ENCODE data around the gene SCN2A. TPM values are rescaled to one million over a fixed set of nuclear protein-coding genes. Genes with fewer than 3 reads are reported as not detected.

SCN2A gene
- total and polyA plus RNA-seq, 9 of the 15 experiments (the other 6 are each of a cell fraction or from before 2014, with no cell fraction given), result 0.08 to 0.69 (median 0.31) TPM; not detected in 1

- TF ChIP-seq ZNF644 (tag; IDR thresholded peaks at IDR 0.05; ENCODE audit: low read depth), result no peak
- TF ChIP-seq HNRNPLL (IDR thresholded peaks at IDR 0.05; ENCODE audit: low read depth, low read length, poor library complexity, severe bottlenecking), result no peak
- TF ChIP-seq ESRRB (CRISPR knock-in tag; IDR thresholded peaks at IDR 0.05; ENCODE audit: borderline replicate concordance), result no peak
- TF ChIP-seq ZC3H8 (IDR thresholded peaks at IDR 0.05), result no peak
- no peak for TF ChIP-seq TBL1XR1 (IDR thresholded peaks at IDR 0.05; ENCODE audit: low read length in 2 of 2)
- TF ChIP-seq ZBTB40 (IDR thresholded peaks at IDR 0.05), result no peak
- TF ChIP-seq ZBTB40 (CRISPR knock-in tag; IDR thresholded peaks at IDR 0.05), result no peak
- no peak for TF ChIP-seq TEAD1 (CRISPR knock-in tag; IDR thresholded peaks at IDR 0.05)
- no peak for TF ChIP-seq DDX20 (tag; IDR thresholded peaks at IDR 0.05; ENCODE audit: low read depth)
- no peak for TF ChIP-seq SNIP1 (IDR thresholded peaks at IDR 0.05; ENCODE audit: low read depth)
- H3K79me2 ChIP-seq (ENCODE audit: control insufficient read depth, insufficient read depth, low read length), result no peaks in the 10 kb centered on the region
- H3K4me2 ChIP-seq (ENCODE audit: insufficient read depth, low read length), result no peak overlapping the region
- no peaks in the 10 kb centered on the region for H3K36me3 ChIP-seq (ENCODE audit: control insufficient read depth, insufficient read depth, low read length)
- H4K20me1 ChIP-seq (replicated peaks; ENCODE audit: control insufficient read depth, insufficient read depth, low read length), result no peaks in the 10 kb centered on the region
- WGBS (ENCODE audit: insufficient coverage, low coverage, missing lambda C conversion rate), result 7% methylated on average over 2 of the region's 2 CpGs
- no peaks in the 10 kb centered on the region for H3K9me1 ChIP-seq (ENCODE audit: control insufficient read depth, insufficient read depth, low read length)
- 0 out of 2 replicates have a peak, but pooled peaks cover 2% of the 10 kb centered on the region for H3K9me3 ChIP-seq (replicated peaks; ENCODE audit: control insufficient read depth, insufficient read depth, low read depth, low read length)
- in situ Hi-C loops (cut with MboI), result no loop called here
- H3K27me3 ChIP-seq (ENCODE audit: control insufficient read depth in 2 of 2, insufficient read depth in 2 of 2, low read length in 2 of 2), result no peaks in the 10 kb centered on the region
- H3K27ac ChIP-seq (ENCODE audit: extremely low read depth, low read depth, low read length), result no peak overlapping the region
- intact Hi-C loops (cut with micrococcal nuclease), result no loop called here
- FAIRE-seq (no peak), ATAC-seq (no peak), DNase-seq (ENCODE audit: extremely low read depth in 1 of 4, low spot score in 3 of 4) (no peak)
- H3K9ac ChIP-seq (ENCODE audit: insufficient read depth in 1 of 2, low read depth in 2 of 2, low read length in 2 of 2), result no peak overlapping the region
- H3K4me3 ChIP-seq, result no peak overlapping the region
- POLR2A ChIA-PET, result no interaction called here
- BruUV-seq (replicated peaks), result no TSS peak
- H2AFZ ChIP-seq (ENCODE audit: low read depth, low read length), result no peak overlapping the region
- no peaks in the 10 kb centered on the region for H3K4me1 ChIP-seq (replicated peaks in 1 of 2; ENCODE audit: control insufficient read depth in 2 of 2, insufficient read depth in 2 of 2, low read length in 2 of 2)
- CTCF ChIA-PET (ENCODE audit: low intra/inter-chr PET ratio), result no interaction called here
Observed at GRCh38 chr2:165192729-165193128, 46.5 kb upstream of the SCN2A start.
